Testis (tissue), 2 donors: ENCODE measurements around the gene EYS.

Source experiments
- CTCF ChIP-seq, 3 experiments: fragments of 450-650 bp in 2 of 3; fragments of 200-600 bp in 1 of 3; sonication (generic) in 1 of 3; IDR thresholded peaks; one replicate each; pipeline ENCODE4 v1.5.1; 2016 to 2019; ENCODE audit warnings: antibody characterized with exemption in 3 of 3, mild to moderate bottlenecking in 2 of 3, moderate library complexity in 1 of 3
- POLR2A ChIP-seq: fragments of 450-650 bp; IDR thresholded peaks from one replicate; pipeline ENCODE4 v1.6.1; 2017; ENCODE audit warnings: antibody characterized with exemption, mild to moderate bottlenecking, moderate library complexity

GRCh38 chr6:64113704-64114103 is 1593.3 kb downstream of the EYS start:
- no peak for TF ChIP-seq CTCF (IDR thresholded peaks at IDR 0.05)
- TF ChIP-seq POLR2A = no peak
